Measurements from ENCODE around the gene PACSIN3.
A peak's percentile ranks its signal among the peaks of the same experiment; 100 is the strongest.
"Not testable (repeated sequence)": the region's sequence is repeated elsewhere in the genome, so short reads cannot be mapped to it uniquely, and the experiment has no call there.

Gene PACSIN3

GRCh38 chr11:47192111-47192510, 5.9 kb upstream of the PACSIN3 start:
- DNase-seq (ENCODE audit: low read depth in 2 of 2): no peak

- not testable (repeated sequence) for DNase-seq (ENCODE audit: low read depth in 2 of 2)
These were observed 4.9 kb upstream of the PACSIN3 start for GRCh38 chr11:47191137-47191536.

- no peak for DNase-seq (ENCODE audit: low read depth in 2 of 2)
These were observed 3.0 kb upstream of the PACSIN3 start for GRCh38 chr11:47189100-47189834.

- DNase-seq (ENCODE audit: low read depth in 2 of 2): no peak
These were observed 2.0 kb upstream of the PACSIN3 start for GRCh38 chr11:47188259-47188658.

GRCh38 chr11:47187723-47188122, 1.5 kb upstream of the PACSIN3 start:
- DNase-seq (ENCODE audit: low read depth in 2 of 2): no peak

GRCh38 chr11:47186700-47187695, 764 bp upstream of the PACSIN3 start:
- DNase-seq (ENCODE audit: low read depth in 2 of 2): peak in 1 of 2 donors; percentile 23

- DNase-seq (ENCODE audit: low read depth in 2 of 2): no peak
These were observed 744 bp downstream of the PACSIN3 start for GRCh38 chr11:47185305-47186075.

GRCh38 chr11:47184711-47185304, 1.4 kb downstream of the PACSIN3 start:
- no peak for DNase-seq (ENCODE audit: low read depth in 2 of 2)

GRCh38 chr11:47183969-47184368, 2.3 kb downstream of the PACSIN3 start:
- no peak for DNase-seq (ENCODE audit: low read depth in 2 of 2)

- DNase-seq (ENCODE audit: low read depth in 2 of 2): no peak
These were observed 3.0 kb downstream of the PACSIN3 start for GRCh38 chr11:47183031-47183856.

GRCh38 chr11:47182380-47182779, 3.9 kb downstream of the PACSIN3 start:
- no peak for DNase-seq (ENCODE audit: low read depth in 2 of 2)

GRCh38 chr11:47181271-47181670, 5.0 kb downstream of the PACSIN3 start:
- DNase-seq (ENCODE audit: low read depth in 2 of 2): no peak

GRCh38 chr11:47180006-47180787, 6.0 kb downstream of the PACSIN3 start:
- no peak for DNase-seq (ENCODE audit: low read depth in 2 of 2)

- no peak for DNase-seq (ENCODE audit: low read depth in 2 of 2)
These were observed 6.6 kb downstream of the PACSIN3 start for GRCh38 chr11:47179655-47179991.

- DNase-seq (ENCODE audit: low read depth in 2 of 2): no peak
These were observed 7.2 kb downstream of the PACSIN3 start for GRCh38 chr11:47178737-47179654.

- DNase-seq (ENCODE audit: low read depth in 2 of 2): no peak
These were observed 7.9 kb downstream of the PACSIN3 start for GRCh38 chr11:47178316-47178715.

GRCh38 chr11:47177846-47178245, 8.4 kb downstream of the PACSIN3 start:
- no peak for DNase-seq (ENCODE audit: low read depth in 2 of 2)

- peak in 1 of 2 donors; percentile 53 for DNase-seq (ENCODE audit: low read depth in 2 of 2)
These were observed 8.9 kb downstream of the PACSIN3 start for GRCh38 chr11:47177229-47177845.

All from stimulated activated CD8-positive, alpha-beta memory T cell treated with anti-CD3 and anti-CD28 coated beads, Interleukin-15, amount 100 ng/mL, for 48 hours (primary cell).